Coronary artery (tissue), 2 donors: ENCODE results near the gene ACSS2.
"Not testable (repeated sequence)": the region's sequence is repeated elsewhere in the genome, so short reads cannot be mapped to it uniquely, and the experiment has no call there.

Experiments used
- DNase-seq: peaks from one replicate; pipeline ENCODE4 v3.0.0-alpha.2; 2017; ENCODE audit warnings: low spot score
- H3K27ac ChIP-seq, 2 donors: fragments of 200-600 bp; sonication (generic); one replicate each; pipeline ENCODE4 v1.5.1; 2016 to 2019
- H3K4me3 ChIP-seq: fragments of 200-600 bp; sonication (generic); 2 replicates; pipeline ENCODE4 v1.5.1; 2016; ENCODE audit warnings: mild to moderate bottlenecking, moderate library complexity
- CTCF ChIP-seq: fragments of 200-600 bp; sonication (generic); IDR thresholded peaks from one replicate; pipeline ENCODE4 v1.5.1; 2019; ENCODE audit warnings: antibody characterized with exemption

ACSS2 gene

GRCh38 chr20:34873583-34874093 is 2.8 kb upstream of the ACSS2 start:
- Histone ChIP-seq H3K4me3 (peak overlapping the region; percentile 74), H3K27ac (peak overlapping the region in 1 of 2 donors; percentile 66)
- no peak for DNase-seq
- no peak for TF ChIP-seq CTCF

GRCh38 chr20:34874094-34874654 is 2.2 kb upstream of the ACSS2 start:
- DNase-seq = peak; percentile 84

GRCh38 chr20:34875642-34876405 is 588 bp upstream of the ACSS2 start:
- TF ChIP-seq CTCF = no peak
- Histone ChIP-seq H3K4me3 (peak overlapping the region; percentile 92), H3K27ac (peak overlapping the region; percentile 84 to 95)
- DNase-seq = no peak

More at GRCh38 chr20:34874094-34874654, 2.2 kb upstream of the ACSS2 start:
- TF ChIP-seq CTCF = peak; percentile 62
- Histone ChIP-seq H3K27ac (peak overlapping the region; percentile 84 to 95), H3K4me3 (no peak overlapping the region)

- no peak overlapping the region for H3K27ac ChIP-seq
- no peak for DNase-seq
- no peak overlapping the region for H3K4me3 ChIP-seq
- TF ChIP-seq CTCF = no peak
Observed at GRCh38 chr20:34880215-34880850, 3.9 kb downstream of the ACSS2 start.

GRCh38 chr20:34880971-34881370 is 4.6 kb downstream of the ACSS2 start:
- not testable (repeated sequence) for H3K27ac ChIP-seq, DNase-seq, H3K4me3 ChIP-seq

- Histone ChIP-seq H3K4me3 (no peak overlapping the region), H3K27ac (no peak overlapping the region)
- DNase-seq = no peak
- TF ChIP-seq CTCF = no peak
Observed at GRCh38 chr20:34881689-34882088, 5.3 kb downstream of the ACSS2 start.

- Histone ChIP-seq H3K4me3 (no peak overlapping the region), H3K27ac (no peak overlapping the region)
- no peak for TF ChIP-seq CTCF
- DNase-seq = no peak
Observed at GRCh38 chr20:34883087-34883688, 6.8 kb downstream of the ACSS2 start.
